ENCODE results near the gene SYNRG. TPM values are rescaled to one million over a fixed set of nuclear protein-coding genes. Genes with fewer than 3 reads are reported as not detected.

SYNRG gene
- total RNA-seq, 1 experiment from 2014 or later = 40.5 TPM

DNA sequence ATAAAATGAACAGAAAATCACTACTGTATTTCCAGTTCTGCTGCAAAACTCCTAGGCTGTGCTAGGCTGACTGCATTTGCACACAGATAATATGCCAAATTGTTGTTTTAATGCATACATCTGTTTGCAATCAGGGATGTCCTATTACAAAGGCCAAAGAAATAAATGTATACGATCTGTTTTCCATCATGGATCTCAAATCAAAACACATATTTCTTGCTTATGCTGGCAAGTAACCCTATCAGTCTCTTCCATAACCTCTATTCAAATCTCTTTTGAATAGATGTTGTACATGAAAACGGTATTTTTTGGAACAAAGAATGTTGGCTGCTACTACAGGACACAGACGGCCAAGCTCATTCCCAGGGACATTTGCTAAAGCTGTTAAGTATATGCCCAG, 62.9 kb downstream of the SYNRG start:
- Histone ChIP-seq H3K36me3 (ENCODE audit: control insufficient read depth, insufficient read depth, low read length) (no peaks in the 10 kb centered on the region; the same call in 1 of the 2 replicates), H3K9me3 (no peaks in the 10 kb centered on the region), H3K27me3 (replicated peaks; ENCODE audit: control insufficient read depth, insufficient read depth, low read length) (no peaks in the 10 kb centered on the region), H3K4me1 (no peaks in the 10 kb centered on the region), H3K4me3 (ENCODE audit: low read depth, low read length) (no peak overlapping the region)
- no peak for TF ChIP-seq CTCF (IDR thresholded peaks at IDR 0.05; ENCODE audit: insufficient read depth in 1 of 2, low read depth in 1 of 2, low read length in 1 of 2, severe bottlenecking in 1 of 2, unreplicated experiment in 1 of 2)
- BruUV-seq (replicated peaks) = no TSS peak
- no peaks in the 10 kb centered on the region for H3K4me1 Mint-ChIP-seq (ENCODE audit: low read depth, unreplicated experiment)
- no peaks in the 10 kb centered on the region for H3K27me3 Mint-ChIP-seq (ENCODE audit: insufficient read depth, unreplicated experiment)
- ChIA-PET CTCF (no interaction called here), POLR2A (no interaction called here)
- no peak overlapping the region for H3K4me3 Mint-ChIP-seq (ENCODE audit: unreplicated experiment)
- H3K9me3 Mint-ChIP-seq (ENCODE audit: unreplicated experiment) = no peaks in the 10 kb centered on the region
- intact Hi-C loops (cut with micrococcal nuclease; ENCODE audit: unreplicated experiment) = no loop called here
- DNase-seq = no peak
- peaks cover 29% of the 10 kb centered on the region for H3K36me3 Mint-ChIP-seq (ENCODE audit: insufficient read depth, unreplicated experiment)
- H3K27ac Mint-ChIP-seq (ENCODE audit: unreplicated experiment) = no peak overlapping the region

GRCh38 chr17:37545486-37545885, 63.7 kb downstream of the SYNRG start:
- no peaks in the 10 kb centered on the region for H3K9me3 Mint-ChIP-seq (ENCODE audit: unreplicated experiment)
- no peak overlapping the region for H3K4me3 Mint-ChIP-seq (ENCODE audit: unreplicated experiment)
- Histone ChIP-seq H3K36me3 (ENCODE audit: control insufficient read depth, insufficient read depth, low read length) (peaks cover 3% of the 10 kb centered on the region), H3K9me3 (no peaks in the 10 kb centered on the region), H3K4me3 (ENCODE audit: low read depth, low read length) (no peak overlapping the region), H3K4me1 (no peaks in the 10 kb centered on the region), H3K27me3 (replicated peaks; ENCODE audit: control insufficient read depth, insufficient read depth, low read length) (no peaks in the 10 kb centered on the region)
- ChIA-PET CTCF (no interaction called here), POLR2A (no interaction called here)
- peaks cover 6% of the 10 kb centered on the region for H3K4me1 Mint-ChIP-seq (ENCODE audit: low read depth, unreplicated experiment)
- intact Hi-C loops (cut with micrococcal nuclease; ENCODE audit: unreplicated experiment) = no loop called here
- H3K36me3 Mint-ChIP-seq (ENCODE audit: insufficient read depth, unreplicated experiment) = peaks cover 37% of the 10 kb centered on the region
- no peaks in the 10 kb centered on the region for H3K27me3 Mint-ChIP-seq (ENCODE audit: insufficient read depth, unreplicated experiment)
- TF ChIP-seq CTCF (IDR thresholded peaks at IDR 0.05; ENCODE audit: insufficient read depth in 1 of 2, low read depth in 1 of 2, low read length in 1 of 2, severe bottlenecking in 1 of 2, unreplicated experiment in 1 of 2) = no peak
- BruUV-seq (replicated peaks) = no TSS peak
- no peak for DNase-seq
- H3K27ac Mint-ChIP-seq (ENCODE audit: unreplicated experiment) = no peak overlapping the region

DNA sequence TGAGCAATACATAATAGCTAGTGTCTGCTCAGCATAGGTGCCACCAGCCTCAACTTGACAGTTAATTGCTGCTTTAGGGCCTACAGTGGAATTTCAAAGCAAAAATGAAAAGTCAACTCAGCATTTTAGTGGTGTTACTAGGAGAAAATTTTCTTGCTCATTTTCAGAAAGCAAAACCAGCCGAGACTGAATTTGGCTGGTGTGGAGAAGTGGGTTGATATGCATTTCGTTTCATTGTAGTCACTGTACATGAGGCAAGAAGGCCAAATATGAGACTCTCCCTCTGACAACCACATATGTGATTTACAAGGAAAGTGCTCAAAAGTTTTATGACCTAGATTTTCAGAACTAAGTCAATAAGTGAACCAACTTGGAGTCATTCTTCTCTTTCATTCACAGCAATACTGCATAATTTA, 65.6 kb downstream of the SYNRG start:
- intact Hi-C loops (cut with micrococcal nuclease; ENCODE audit: unreplicated experiment) = no loop called here
- no peaks in the 10 kb centered on the region for H3K9me3 ChIP-seq
- no peak overlapping the region for H3K4me3 Mint-ChIP-seq (ENCODE audit: unreplicated experiment)
- no TSS peak for BruUV-seq (replicated peaks)
- no peaks in the 10 kb centered on the region for H3K27me3 Mint-ChIP-seq (ENCODE audit: insufficient read depth, unreplicated experiment)
- ChIA-PET POLR2A (no interaction called here), CTCF (no interaction called here)
- H3K27ac Mint-ChIP-seq (ENCODE audit: unreplicated experiment) = no peak overlapping the region
- DNase-seq = no peak
- peaks cover 29% of the 10 kb centered on the region for H3K36me3 Mint-ChIP-seq (ENCODE audit: insufficient read depth, unreplicated experiment)
- H3K36me3 ChIP-seq (ENCODE audit: control insufficient read depth, insufficient read depth, low read length) = peaks cover 3% of the 10 kb centered on the region
- H3K27me3 ChIP-seq (replicated peaks; ENCODE audit: control insufficient read depth, insufficient read depth, low read length) = no peaks in the 10 kb centered on the region
- no peak for TF ChIP-seq CTCF (IDR thresholded peaks at IDR 0.05; ENCODE audit: insufficient read depth in 1 of 2, low read depth in 1 of 2, low read length in 1 of 2, severe bottlenecking in 1 of 2, unreplicated experiment in 1 of 2)
- no peaks in the 10 kb centered on the region for H3K4me1 ChIP-seq
- H3K4me1 Mint-ChIP-seq (ENCODE audit: low read depth, unreplicated experiment) = peaks cover 6% of the 10 kb centered on the region
- no peak overlapping the region for H3K4me3 ChIP-seq (ENCODE audit: low read depth, low read length)
- H3K9me3 Mint-ChIP-seq (ENCODE audit: unreplicated experiment) = no peaks in the 10 kb centered on the region

Measured in Caco-2 (cell line).